GM12891 (cell line): ENCODE data around the gene CSTPP1.
"Not testable (repeated sequence)": the region's sequence is repeated elsewhere in the genome, so short reads cannot be mapped to it uniquely, and the experiment has no call there.

Experiments used
- POLR2A ChIP-seq: IDR thresholded peaks from 2 replicates; pipeline ENCODE4 v1.6.1; 2011; ENCODE audit warnings: low read depth, low read length, control low read depth
- POLR2AphosphoS5 ChIP-seq: IDR thresholded peaks from 2 replicates; pipeline ENCODE4 v1.6.1; 2011; ENCODE audit warnings: low read depth, low read length, control low read depth

DNA sequence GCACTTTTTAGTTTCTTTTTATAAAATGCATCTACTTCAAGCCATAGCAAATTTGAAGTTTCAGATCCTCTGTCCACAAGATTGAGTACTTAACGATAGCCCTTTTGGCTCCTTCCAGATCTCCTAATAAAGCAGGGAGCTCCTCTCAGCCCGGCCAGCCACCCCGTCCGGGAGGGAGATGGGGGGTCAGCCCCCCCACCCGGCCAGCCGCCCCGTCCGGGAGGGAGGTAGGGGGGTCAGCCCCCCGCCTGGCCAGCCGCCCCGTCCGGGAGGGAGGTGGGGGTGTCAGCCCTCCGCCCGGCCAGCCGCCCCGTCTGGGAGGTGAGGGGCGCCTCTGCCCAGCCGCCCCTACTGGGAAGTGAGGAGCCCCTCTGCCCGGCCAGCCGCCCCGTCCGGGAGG lies 160.3 kb downstream of the CSTPP1 start:
- TF ChIP-seq POLR2A, POLR2AphosphoS5: not testable (repeated sequence)
